ENCODE measurements around the gene PTPRE.
"Not testable (repeated sequence)": the region's sequence is repeated elsewhere in the genome, so short reads cannot be mapped to it uniquely, and the experiment has no call there.

The PTPRE gene

DNA sequence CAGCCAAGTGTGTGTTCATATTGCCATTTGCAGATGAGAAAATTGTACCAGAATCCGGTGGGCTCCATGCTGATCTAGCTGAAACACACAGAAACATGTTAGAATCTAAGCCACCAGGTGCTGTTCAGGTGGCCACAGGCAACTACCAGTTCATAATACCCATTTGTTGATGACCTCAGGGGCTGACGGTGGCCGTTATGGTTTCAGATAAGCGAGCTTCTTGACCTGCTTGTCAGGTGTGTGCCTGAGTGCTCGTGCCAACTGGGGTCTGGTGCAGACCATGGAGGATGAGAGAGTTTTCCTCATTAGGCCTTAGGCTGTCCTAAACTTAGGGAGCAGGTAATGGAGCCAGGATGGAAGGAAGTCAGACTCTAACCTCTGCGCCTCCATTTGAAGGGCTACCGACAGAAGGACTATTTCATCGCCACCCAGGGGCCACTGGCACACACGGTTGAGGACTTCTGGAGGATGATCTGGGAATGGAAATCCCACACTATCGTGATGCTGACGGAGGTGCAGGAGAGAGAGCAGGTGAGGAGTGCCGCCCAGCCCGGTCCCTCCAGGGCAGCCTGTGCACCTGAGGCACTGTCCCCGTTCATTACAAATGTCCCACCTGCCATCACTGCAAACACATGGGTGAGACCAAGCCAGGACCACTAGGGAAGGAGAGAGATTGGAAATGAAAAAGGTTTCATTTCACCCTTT, 166.2 kb downstream of the PTPRE start:
- DNase-seq (ENCODE audit: low read depth, low spot score) = no peak

GRCh38 chr10:128073890-128074289, 167.0 kb downstream of the PTPRE start:
- DNase-seq (ENCODE audit: low read depth, low spot score) = no peak

GRCh38 chr10:128074589-128074988, 167.7 kb downstream of the PTPRE start:
- no peak for DNase-seq (ENCODE audit: low read depth, low spot score)

DNA sequence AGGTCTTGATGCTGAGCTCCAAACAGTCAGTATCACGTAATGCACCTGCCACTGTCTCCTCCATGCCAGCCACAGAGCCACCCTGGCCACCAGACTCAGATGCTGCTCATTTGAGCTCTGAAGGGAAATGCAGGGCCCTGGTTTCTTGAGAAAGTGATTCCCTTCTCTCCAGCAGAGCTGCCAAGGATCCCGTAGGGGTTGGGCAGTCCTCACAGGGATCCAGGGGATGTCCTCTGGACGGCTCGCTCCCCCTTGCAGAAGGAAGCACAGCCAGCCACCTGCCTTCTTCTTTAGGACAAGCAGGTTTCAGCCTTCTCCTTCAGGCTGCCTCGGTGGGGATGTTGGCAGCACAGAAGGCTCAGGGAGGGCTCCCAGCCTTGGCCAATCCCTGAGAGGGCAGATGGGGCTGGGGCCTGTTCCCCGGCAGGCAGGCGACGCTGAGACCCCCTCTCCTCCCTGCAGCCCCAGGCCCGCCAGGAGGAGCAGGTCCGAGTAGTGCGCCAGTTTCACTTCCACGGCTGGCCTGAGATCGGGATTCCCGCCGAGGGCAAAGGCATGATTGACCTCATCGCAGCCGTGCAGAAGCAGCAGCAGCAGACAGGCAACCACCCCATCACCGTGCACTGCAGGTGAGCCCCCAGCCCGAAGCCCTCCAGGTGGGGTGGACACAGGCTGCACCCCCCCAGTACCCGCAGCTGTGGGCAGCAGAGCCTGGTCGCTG, 170.4 kb downstream of the PTPRE start:
- DNase-seq (ENCODE audit: low read depth, low spot score) = no peak

DNA sequence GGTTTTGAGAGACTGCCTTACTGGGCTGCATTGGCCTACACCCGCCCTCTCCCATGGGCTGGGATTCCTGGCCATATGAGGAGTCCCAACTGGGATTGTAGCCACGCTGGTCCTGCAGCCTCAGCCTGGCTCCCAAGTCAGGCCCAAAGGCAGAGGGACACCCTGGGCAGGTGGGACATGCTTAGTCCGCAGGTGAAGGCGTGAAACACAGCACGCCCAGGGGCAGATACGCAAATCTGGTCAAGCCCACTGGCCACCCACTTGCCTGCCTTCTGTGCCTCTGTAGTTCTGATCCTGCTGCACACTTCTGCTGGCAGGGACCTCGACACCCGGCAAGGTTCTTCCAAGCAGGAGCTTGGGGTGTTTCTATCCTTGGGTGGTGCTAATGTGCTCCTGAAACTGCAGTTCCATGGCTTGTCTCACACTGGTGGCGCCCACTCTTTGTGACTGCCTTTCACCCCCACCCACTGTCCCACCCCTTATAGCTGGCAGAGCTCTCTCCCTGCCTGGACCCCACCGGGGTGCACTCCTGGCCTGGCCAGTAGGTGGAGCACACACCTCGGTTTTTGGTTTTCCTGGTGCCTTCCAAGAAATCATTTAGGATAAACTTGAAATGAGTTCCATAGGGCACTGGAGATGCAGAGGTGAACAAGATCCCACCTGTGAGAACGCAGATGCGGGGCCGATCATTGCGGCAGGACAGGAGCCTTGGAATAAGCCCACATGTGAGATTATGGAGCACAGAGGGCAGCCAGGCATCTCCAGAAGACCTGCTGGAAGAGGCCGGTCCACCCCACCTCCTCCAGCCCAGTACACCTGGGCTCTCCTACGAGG, 171.4 kb downstream of the PTPRE start:
- peak; percentile 10 for DNase-seq (ENCODE audit: low read depth, low spot score)

DNA sequence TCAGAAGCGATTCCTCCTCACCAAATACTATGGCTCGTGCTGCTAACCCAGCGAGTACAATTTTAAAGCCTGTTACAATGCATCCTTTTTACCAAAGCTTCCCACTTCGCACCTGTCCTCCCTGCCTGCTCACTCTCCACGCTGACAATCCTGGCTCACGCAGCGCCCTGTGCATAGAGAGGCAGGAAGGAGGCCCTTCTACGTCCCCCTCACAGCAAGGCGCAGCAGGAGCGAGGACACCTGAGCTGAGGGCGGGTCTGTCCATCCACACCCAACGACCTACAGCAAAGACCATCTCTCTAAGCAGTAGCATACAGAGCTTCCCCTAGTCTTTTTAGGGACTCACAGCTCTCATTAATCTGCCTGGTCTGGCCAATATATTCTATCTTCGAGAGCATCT, 173.3 kb downstream of the PTPRE start:
- no peak for DNase-seq (ENCODE audit: low read depth, low spot score)

DNA sequence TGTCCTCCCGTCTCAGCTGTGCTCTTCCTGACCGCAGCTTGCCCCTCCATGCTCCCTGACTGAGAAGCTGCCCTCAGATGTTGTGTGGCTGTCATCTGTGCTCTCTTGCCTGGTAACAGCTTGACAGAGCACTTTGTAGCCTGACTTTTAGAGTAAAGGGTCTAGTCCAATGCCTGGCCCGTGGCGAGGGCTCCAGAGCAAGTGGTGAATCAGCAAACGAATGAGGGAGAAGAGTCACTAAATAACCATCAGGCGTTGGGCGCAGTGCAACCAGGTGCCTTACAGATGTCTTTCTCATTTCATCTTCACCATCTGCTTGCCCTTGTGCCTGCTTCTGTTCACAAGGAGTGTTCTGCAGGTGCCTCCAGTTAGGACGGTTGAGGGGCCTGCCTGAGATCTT, 173.7 kb downstream of the PTPRE start:
- DNase-seq (ENCODE audit: low read depth, low spot score) = no peak

DNA sequence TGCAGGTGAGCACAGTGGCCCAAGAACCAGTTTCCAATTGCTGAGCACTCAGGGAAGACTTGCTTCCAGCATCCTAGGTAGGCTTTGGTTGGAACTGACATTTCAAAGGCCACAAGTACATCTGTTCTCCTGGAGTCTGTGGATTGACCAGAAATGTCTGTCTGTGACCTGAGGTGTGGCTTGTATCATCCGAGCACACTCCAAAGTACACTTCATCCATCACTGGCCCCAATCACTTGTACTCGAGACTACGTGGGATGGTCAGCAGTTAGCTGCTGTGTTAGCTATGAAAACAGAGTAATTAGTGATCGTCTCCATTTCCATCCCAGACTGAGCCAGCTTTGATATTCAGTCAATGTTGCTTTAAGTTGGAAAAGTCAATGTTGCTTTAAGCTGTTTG, 174.3 kb downstream of the PTPRE start:
- no peak for DNase-seq (ENCODE audit: low read depth, low spot score)

DNA sequence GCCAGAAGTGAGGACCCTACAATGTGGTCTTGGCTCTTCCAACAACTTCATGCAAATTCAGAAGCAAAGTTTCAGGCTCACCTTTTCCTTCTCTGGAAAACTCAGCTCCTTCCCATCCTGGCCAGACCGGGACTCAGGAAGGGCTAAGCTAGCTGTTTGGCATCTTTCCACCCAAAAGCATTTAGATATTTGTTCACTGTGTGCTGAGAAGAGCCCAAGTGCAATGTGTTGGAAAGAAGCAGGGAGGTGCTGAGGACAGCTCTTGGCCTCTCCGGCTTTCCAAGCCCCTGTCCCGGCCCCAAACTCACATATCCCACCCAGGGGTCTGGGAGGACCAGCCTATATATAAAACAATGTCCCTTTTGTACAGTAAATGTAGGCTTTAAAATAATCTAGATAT, 174.8 kb downstream of the PTPRE start:
- no peak for DNase-seq (ENCODE audit: low read depth, low spot score)

- no peak for DNase-seq (ENCODE audit: low read depth, low spot score)
Observed at GRCh38 chr10:128083191-128083895, 176.4 kb downstream of the PTPRE start.

- no peak for DNase-seq (ENCODE audit: low read depth, low spot score)
Observed at GRCh38 chr10:128084364-128084763, 177.5 kb downstream of the PTPRE start.

DNA sequence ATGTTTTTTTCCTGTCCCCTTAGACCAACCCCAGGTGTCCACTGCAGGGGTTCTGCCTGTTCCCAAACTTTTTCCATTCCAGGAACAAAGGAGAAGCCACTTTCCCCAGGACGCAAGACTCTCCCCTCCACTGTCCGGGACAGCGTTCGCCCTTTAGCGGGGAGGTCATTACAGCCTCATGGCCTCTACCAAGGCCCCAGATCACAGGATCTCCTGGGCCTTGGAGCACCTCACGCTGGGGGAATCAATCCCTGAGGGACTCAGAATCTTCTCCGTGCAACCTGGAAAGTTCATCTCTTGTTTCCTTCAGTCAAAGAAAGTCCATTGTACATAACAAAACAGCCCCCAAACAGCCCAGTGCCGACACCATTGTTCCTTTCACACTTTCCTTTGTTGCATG, 178.1 kb downstream of the PTPRE start:
- no peak for DNase-seq (ENCODE audit: low read depth, low spot score)

DNA sequence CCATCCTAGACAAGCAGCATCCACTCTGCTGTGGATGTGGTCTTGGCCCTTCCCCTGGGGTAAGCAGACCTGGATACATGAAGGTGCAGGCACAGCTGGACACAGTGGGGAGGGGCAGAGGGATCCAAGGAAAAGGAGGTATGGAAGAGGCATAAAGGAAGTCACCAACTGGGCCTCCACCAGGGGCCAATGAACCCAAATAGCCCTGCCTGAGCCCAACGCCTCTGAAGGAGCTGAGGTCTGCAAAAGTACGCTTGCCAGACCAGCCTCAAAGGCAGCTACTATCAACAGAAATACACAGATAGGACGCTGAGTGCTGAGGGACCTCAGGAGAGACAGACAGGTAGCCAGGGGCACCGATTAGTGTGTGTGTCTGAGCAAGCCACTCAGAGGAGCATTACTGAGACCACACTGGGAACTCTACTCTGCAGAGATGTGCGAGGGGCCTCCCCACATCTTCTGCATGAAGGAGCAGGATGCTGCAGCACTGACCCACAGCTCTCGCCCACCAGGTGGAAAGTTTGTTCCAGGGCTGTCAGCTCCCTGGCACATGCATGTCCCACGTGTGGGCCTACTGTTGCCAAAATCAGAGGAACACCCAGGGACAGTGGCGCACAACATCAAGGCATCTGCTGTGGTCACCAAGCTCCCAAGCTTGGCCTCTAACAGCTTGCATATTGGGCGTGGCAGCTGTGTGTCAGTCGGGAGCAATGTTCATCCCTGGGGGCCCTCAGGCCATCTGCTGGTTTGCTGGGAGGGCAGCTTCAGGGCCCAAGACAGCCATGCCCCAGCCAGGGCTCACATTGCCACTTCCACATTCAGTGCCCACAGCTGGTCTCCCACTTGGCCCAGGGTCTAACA, 179.3 kb downstream of the PTPRE start:
- no peak for DNase-seq (ENCODE audit: low read depth, low spot score)

DNA sequence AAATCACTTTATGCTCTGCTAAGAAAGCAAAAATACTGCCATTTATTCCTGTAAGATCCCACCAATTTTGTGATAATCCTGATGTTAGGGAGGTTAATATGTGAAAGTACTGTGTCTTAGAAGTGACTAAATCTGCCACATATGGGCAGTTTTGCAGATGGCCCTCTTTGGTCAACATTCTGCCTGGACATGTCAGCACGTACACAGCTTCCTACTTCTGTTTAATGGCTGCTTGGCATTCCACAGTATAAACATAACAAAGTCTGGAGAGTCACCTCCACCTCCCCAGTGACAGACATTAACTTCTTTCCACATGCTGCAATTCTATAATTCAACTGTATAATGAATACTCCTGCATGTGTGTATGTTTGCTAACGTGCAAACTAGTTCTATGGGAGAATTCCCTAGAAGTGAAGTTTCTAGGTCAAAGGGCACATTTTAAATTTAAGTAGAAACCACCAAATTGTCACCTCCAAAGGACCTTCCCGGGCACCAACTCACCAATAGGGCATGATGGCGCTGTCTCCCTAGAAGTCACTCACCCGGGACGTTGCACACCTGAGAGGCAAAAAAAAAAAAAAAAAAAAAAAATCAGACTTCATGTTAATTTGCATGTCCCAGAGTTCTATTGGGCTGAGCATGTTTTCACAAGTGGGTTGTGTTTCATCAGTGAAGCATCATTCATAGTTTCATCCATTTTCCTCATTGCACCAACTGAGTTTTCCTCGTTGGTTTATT, 180.4 kb downstream of the PTPRE start:
- DNase-seq (ENCODE audit: low read depth, low spot score) = no peak

- DNase-seq (ENCODE audit: low read depth, low spot score) = no peak
Observed at GRCh38 chr10:128087884-128088709, 181.2 kb downstream of the PTPRE start.

GRCh38 chr10:128091636-128092210, 184.8 kb downstream of the PTPRE start:
- DNase-seq (ENCODE audit: low read depth, low spot score) = no peak

DNA sequence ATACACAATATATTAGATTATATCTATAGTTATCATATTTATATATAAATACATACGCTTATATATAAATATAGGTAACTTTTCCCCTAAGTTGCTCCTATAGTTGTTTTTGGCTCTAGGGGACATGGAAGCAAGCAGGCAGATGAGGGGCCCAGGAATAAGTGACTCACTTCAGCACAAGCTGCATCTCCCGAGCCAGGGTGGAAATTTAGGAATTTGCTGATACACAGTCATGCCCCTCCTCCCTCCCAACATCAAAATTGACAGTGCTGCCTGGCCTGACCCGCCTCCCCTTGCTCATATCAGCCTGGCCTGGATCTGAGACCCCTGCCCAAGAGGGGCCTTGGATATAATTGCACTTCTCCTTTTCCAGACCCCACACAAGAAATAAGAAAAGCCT, 185.6 kb downstream of the PTPRE start:
- DNase-seq (ENCODE audit: low read depth, low spot score) = no peak

- DNase-seq (ENCODE audit: low read depth, low spot score) = not testable (repeated sequence)
Observed at GRCh38 chr10:128094596-128094995, 187.7 kb downstream of the PTPRE start.

All from smooth muscle cell of the brain vasculature (primary cell).